GM18520 (cell line): ENCODE measurements around the gene C8A.

Experiments
- ATAC-seq: cut with Tn5 transposase; IDR thresholded peaks from one replicate; pipeline ENCODE4 v1.9.1; 2021; ENCODE audit not compliant: unreplicated experiment

C8A gene

GRCh38 chr1:56854521-56855099 is at the start of gene C8A:
TSS of gene C8A (plus strand) at chr1:56854797. CDS start at chr1:56854902, 105 bp downstream.
- no peak for ATAC-seq

GRCh38 chr1:56806804-56807203 is 47.8 kb upstream of the C8A start:
- ATAC-seq = no peak

GRCh38 chr1:56808410-56808809 is 46.2 kb upstream of the C8A start:
- ATAC-seq = no peak

- ATAC-seq = no peak
These were observed 43.3 kb upstream of the C8A start for GRCh38 chr1:56811331-56811730.

- no peak for ATAC-seq
These were observed 40.4 kb upstream of the C8A start for GRCh38 chr1:56814205-56814604.

GRCh38 chr1:56816264-56816663 is 38.3 kb upstream of the C8A start:
- ATAC-seq = no peak

- no peak for ATAC-seq
These were observed 37.7 kb upstream of the C8A start for GRCh38 chr1:56816909-56817308.

- ATAC-seq = no peak
These were observed 36.7 kb upstream of the C8A start for GRCh38 chr1:56817716-56818463.

- no peak for ATAC-seq
These were observed 35.2 kb upstream of the C8A start, which contains the start of gene FYB2 for GRCh38 chr1:56819387-56819899. TSS of gene FYB2 (minus strand) at chr1:56819404. CDS start at chr1:56819290, 114 bp downstream.

- ATAC-seq = peak; percentile 55
These were observed 33.7 kb upstream of the C8A start for GRCh38 chr1:56820755-56821461.

- ATAC-seq = no peak
These were observed 33.2 kb upstream of the C8A start for GRCh38 chr1:56821462-56821797.

- ATAC-seq = no peak
These were observed 30.3 kb upstream of the C8A start for GRCh38 chr1:56824271-56824670.

GRCh38 chr1:56824938-56825337 is 29.7 kb upstream of the C8A start:
- no peak for ATAC-seq

GRCh38 chr1:56825436-56825835 is 29.2 kb upstream of the C8A start:
- no peak for ATAC-seq

- no peak for ATAC-seq
These were observed 26.9 kb upstream of the C8A start for GRCh38 chr1:56827711-56828110.

GRCh38 chr1:56830052-56830451 is 24.5 kb upstream of the C8A start:
- no peak for ATAC-seq

- ATAC-seq = peak; percentile 41
These were observed 22.5 kb upstream of the C8A start for GRCh38 chr1:56831871-56832693.

- no peak for ATAC-seq
These were observed 21.5 kb upstream of the C8A start for GRCh38 chr1:56833088-56833487.

GRCh38 chr1:56834137-56834900 is 20.3 kb upstream of the C8A start:
- no peak for ATAC-seq

- no peak for ATAC-seq
These were observed 18.9 kb upstream of the C8A start for GRCh38 chr1:56835657-56836056.
